KOPT-K1 (cell line): ENCODE measurements around the gene ADAP1.
A peak's percentile ranks its signal among the peaks of the same experiment; 100 is the strongest.
"Not testable (repeated sequence)": the region's sequence is repeated elsewhere in the genome, so short reads cannot be mapped to it uniquely, and the experiment has no call there.

Experiments
- H3K27ac ChIP-seq: fragments of 200-600 bp; sonication (generic); 2 replicates; pipeline ENCODE4 v1.5.1; 2016; ENCODE audit warnings: antibody characterized with exemption, mild to moderate bottlenecking, low read depth, low read length; ENCODE audit not compliant: poor library complexity, severe bottlenecking
- H3K36me3 ChIP-seq: fragments of 200-600 bp; sonication (generic); 2 replicates; pipeline ENCODE4 v1.5.1; 2017; ENCODE audit warnings: antibody characterized with exemption, mild to moderate bottlenecking, low read length, moderate library complexity; ENCODE audit not compliant: insufficient read depth
- H3K9me3 ChIP-seq: fragments of 200-600 bp; sonication (generic); 2 replicates; pipeline ENCODE4 v1.5.1; 2017; ENCODE audit warnings: antibody characterized with exemption, low read length, mild to moderate bottlenecking; ENCODE audit not compliant: insufficient read depth, poor library complexity, severe bottlenecking

Gene ADAP1

GRCh38 chr7:879706-880105, 74.8 kb downstream of the ADAP1 start:
- H3K36me3 ChIP-seq, result peaks cover 45% of the 10 kb centered on the region
- no peak overlapping the region for H3K27ac ChIP-seq
- H3K9me3 ChIP-seq, result no peaks in the 10 kb centered on the region

DNA sequence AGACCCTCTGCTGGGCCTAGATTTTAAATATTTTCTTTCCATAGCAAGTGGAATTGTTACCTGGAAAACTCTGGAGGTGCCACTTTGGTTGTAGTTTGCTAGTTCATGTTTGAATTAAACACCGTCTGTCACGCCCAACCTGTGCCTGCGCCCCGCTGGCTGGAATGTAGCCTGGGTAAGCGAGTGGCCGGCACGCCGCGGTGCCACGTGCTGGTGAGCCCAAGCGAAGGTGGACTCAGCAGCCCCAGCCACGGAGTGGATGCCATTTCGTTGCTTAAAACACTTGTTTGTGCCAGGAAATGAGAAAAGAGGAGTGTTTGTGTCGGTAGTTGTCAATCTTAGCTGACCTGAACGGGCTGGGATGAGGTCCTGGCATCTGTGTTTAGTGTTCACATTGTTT, 75.4 kb downstream of the ADAP1 start:
- Histone ChIP-seq H3K9me3 (no peaks in the 10 kb centered on the region), H3K27ac (no peak overlapping the region), H3K36me3 (peaks cover 45% of the 10 kb centered on the region)

GRCh38 chr7:877312-878232, 76.9 kb downstream of the ADAP1 start:
- Histone ChIP-seq H3K36me3 (peaks cover 53% of the 10 kb centered on the region), H3K9me3 (no peaks in the 10 kb centered on the region), H3K27ac (peak overlapping the region; percentile 71)

DNA sequence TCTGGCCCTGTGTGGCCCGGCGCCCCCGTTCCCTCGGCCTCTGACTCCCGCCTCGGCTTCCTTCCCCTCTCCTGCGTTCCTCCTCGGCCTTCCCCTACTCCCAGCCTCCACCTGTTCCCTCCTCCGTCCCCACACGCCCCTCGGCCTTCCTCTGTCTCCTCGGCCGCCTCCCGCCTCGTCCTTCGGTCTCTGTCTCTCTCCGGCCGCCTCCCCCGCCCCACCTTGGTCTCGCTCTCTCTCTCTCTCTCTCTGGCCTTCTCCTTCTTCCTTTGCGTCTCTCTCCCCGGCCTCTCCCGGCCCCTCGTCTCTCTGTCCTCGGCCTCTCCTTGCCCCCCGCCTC, 77.5 kb downstream of the ADAP1 start:
- Histone ChIP-seq H3K27ac (peak overlapping the region; percentile 71), H3K9me3 (no peaks in the 10 kb centered on the region), H3K36me3 (peaks cover 54% of the 10 kb centered on the region)

DNA sequence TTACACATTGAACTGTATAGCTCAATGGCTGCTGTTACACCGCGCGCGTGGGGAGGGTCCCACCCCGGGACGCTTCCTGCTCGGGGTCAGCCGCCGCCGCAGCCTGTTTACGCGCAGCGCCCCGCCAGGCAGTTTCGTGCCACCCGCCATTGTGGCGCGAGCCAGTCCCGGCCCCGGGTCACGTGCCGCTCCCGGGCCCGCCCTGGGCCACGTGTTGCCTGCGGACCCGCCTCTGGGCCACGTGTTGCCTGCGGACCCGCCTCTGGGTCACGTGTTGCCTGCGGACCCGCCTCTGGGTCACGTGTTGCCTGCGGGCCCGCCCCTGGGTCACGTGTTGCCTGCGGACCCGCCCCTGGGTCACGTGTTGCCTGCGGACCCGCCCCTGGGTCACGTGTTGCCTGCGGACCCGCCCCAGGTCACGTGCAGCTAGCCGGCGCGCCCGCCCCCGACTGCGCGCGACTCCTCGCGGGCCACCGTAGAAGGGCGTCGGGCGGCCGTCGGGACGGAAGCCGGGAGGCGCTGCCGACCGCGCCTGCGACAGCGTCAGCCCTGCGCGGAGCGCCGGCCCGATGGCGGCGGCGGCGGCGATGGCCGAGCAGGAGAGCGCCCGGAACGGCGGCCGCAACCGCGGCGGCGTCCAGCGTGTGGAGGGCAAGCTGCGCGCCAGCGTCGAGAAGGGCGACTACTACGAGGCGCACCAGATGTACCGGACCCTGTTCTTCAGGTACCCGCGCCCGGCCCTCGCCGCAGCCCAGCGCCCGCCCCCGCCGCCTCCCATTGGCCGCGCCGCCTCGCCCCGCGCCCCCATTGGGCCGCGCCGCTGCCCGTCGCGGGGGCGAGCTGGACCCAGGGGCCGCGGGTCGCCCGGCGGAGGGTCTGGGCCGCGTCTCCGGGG, 78.2 kb downstream of the ADAP1 start, which contains the start of gene GET4:
Gene GET4 (plus strand): TSS at position 478 of the 895 bp plus-strand sequence. CDS start 92 bp downstream, at position 570.
- H3K36me3 ChIP-seq, result peaks cover 54% of the 10 kb centered on the region
- no peaks in the 10 kb centered on the region for H3K9me3 ChIP-seq
- peak within 1 kb of the TSS; percentile 71 for H3K27ac ChIP-seq

DNA sequence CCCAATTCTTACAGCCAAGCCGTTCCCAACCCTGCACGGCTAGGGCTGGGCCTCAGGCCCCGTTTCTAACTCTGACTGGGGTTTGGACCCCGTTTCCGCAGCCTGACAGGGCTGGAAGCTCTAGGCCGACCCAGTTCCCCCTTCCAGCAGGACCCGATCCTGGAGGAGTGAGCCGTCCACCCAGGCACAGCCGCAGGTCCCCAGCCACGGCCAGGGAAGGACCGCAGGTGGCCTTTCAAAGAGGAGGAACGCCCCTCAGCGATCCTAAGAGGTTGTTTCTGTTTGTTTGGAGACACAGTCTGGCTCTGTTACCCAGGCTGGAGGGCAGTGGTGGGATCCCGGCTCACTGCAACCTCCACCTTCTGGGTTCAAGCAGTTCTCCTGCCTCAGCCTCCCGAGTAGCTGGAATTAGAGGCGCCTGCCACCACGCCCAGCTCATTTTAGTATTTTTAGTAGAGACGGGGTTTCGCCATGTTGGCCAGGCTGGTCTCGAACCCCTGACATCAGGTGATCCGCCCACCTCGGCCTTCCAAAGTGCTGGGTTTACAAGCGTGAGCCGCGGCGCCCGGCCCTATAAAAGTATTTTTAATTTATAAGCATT, 78.9 kb downstream of the ADAP1 start:
- peak overlapping the region; percentile 61 for H3K27ac ChIP-seq
- peaks cover 58% of the 10 kb centered on the region for H3K36me3 ChIP-seq

GRCh38 chr7:875051-875450, 79.4 kb downstream of the ADAP1 start:
- H3K27ac ChIP-seq, result no peak overlapping the region
- peaks cover 56% of the 10 kb centered on the region for H3K36me3 ChIP-seq
- H3K9me3 ChIP-seq, result no peaks in the 10 kb centered on the region

More for the DNA sequence above, 78.9 kb downstream of the ADAP1 start:
- H3K9me3 ChIP-seq, result no peaks in the 10 kb centered on the region

- Histone ChIP-seq H3K9me3 (no peaks in the 10 kb centered on the region), H3K27ac (peak overlapping the region; percentile 21), H3K36me3 (peaks cover 55% of the 10 kb centered on the region)
These were observed 80.3 kb downstream of the ADAP1 start for GRCh38 chr7:874031-874749.

GRCh38 chr7:873367-874002, 81.0 kb downstream of the ADAP1 start:
- no peaks in the 10 kb centered on the region for H3K9me3 ChIP-seq
- H3K27ac ChIP-seq, result peak overlapping the region; percentile 21
- peaks cover 51% of the 10 kb centered on the region for H3K36me3 ChIP-seq

- H3K27ac ChIP-seq, H3K9me3 ChIP-seq: not testable (repeated sequence)
- peaks cover 51% of the 10 kb centered on the region for H3K36me3 ChIP-seq
These were observed 81.8 kb downstream of the ADAP1 start for GRCh38 chr7:872685-873084.

- Histone ChIP-seq H3K27ac (no peak overlapping the region), H3K9me3 (no peaks in the 10 kb centered on the region), H3K36me3 (peaks cover 58% of the 10 kb centered on the region)
These were observed 82.5 kb downstream of the ADAP1 start for GRCh38 chr7:871900-872537.

GRCh38 chr7:869348-869747, 85.1 kb downstream of the ADAP1 start:
- no peaks in the 10 kb centered on the region for H3K9me3 ChIP-seq
- no peak overlapping the region for H3K27ac ChIP-seq
- peaks cover 79% of the 10 kb centered on the region for H3K36me3 ChIP-seq

DNA sequence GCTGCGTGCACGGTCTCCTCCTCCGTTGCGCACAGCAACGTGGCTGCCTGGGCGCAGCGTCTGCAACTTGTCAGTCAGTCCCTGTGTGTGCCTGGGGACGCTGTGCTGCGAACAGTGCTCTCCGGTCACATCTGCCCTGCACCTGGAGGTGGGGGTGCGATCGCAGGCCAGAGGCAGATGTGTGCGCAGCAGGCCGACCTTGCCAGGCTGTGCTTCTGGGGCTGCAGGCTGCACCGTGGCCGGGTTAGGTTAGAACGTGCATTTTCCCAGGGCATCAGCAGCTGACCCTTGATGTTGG, 86.3 kb downstream of the ADAP1 start:
- H3K27ac ChIP-seq, result no peak overlapping the region
- H3K36me3 ChIP-seq, result peaks cover 81% of the 10 kb centered on the region
- no peaks in the 10 kb centered on the region for H3K9me3 ChIP-seq
